Measurements from ENCODE around the gene ERMP1.
"Not testable (repeated sequence)": the region's sequence is repeated elsewhere in the genome, so short reads cannot be mapped to it uniquely, and the experiment has no call there.

ERMP1 gene

GRCh38 chr9:5779705-5780218, 53.2 kb downstream of the ERMP1 start:
- not testable (repeated sequence) for DNase-seq

GRCh38 chr9:5778805-5779204, 54.1 kb downstream of the ERMP1 start:
- no peak for DNase-seq

DNA sequence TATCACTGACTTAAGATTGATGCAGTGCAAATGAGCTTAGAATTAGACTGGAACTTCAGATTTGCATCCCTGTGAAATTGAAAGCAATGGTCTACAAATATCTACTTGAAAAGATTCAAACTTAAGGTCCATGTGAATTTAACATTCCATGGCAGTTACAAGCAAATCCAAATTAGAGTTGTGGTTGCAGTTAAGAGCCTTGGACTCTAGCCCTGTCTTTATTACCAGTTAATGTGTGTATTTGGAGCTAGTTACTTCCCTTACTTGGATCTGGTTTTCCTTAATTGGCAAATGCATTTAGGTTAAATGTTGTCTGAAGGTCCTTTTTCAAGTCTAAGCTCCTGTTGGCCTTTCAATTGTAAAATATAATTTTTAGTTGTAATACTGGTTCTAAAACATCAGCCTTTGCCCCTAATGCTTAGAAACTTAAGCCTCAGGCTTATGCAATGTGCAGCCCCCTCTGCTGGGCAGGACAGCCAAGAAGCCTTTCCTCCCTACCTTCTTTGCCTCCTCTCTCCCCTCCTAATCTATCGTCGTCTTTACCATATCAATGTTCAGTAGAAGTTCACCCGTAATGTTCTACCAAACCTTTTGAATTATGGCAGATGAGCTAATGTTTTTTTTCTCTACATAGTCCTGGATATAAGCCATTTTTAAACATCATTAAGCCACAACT, 59.5 kb downstream of the ERMP1 start:
- no peak for DNase-seq

- no peak for DNase-seq
Observed at GRCh38 chr9:5767968-5768932, 64.7 kb downstream of the ERMP1 start.

DNA sequence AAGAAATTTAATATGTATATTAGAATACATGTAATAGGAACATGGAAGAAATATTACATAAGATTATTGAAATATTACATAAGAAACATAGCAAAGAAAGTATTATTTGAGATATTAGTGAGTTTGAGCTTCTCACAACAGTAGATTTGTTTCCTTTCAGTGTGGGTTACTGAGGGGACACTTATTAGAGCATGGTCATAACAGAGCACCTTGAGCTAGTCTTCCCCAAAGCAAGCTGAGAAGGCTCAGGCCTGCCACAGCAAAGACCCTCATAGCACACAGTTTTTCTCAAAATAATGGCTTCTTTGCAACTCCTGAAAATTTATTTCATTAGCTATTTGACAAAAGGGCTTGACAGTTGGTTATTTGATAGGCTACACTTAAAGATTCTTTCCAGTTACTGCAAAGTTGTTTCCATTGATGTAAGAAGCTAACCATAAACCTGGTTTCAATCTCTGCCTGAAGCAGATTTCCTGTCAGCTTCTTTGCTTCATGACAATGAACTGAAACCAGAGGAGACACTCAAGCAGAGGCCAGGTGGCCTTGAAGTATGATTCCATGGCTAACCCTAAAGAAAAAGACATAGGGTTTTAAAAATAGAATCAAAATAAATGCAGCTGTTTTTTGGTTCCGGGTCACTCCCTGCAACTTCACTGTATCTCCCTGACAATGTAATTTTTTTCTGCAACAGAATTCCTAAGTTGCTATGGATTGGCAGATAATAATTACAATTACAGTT, 68.6 kb downstream of the ERMP1 start:
- DNase-seq, result no peak

DNA sequence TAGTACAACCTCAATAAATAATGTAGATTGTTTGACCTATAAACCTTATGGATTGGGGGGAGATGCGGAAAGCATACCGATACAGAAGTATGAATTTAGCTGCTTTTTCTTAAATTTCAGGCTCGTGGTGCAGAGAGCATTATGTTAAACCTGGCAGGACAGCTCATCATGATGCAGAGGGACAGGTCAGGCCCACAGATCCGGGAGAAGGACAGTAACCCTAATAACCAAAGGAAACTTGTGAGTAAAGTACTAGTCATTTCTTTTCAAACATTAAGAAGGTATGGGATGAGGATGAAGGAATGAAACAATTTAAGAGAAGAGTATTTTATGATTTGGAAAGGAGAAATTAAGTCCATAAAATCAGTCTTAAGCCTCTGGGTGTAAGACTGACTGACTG, 70.5 kb downstream of the ERMP1 start:
- DNase-seq, result no peak

GRCh38 chr9:5760338-5760737, 72.6 kb downstream of the ERMP1 start:
- DNase-seq, result no peak

DNA sequence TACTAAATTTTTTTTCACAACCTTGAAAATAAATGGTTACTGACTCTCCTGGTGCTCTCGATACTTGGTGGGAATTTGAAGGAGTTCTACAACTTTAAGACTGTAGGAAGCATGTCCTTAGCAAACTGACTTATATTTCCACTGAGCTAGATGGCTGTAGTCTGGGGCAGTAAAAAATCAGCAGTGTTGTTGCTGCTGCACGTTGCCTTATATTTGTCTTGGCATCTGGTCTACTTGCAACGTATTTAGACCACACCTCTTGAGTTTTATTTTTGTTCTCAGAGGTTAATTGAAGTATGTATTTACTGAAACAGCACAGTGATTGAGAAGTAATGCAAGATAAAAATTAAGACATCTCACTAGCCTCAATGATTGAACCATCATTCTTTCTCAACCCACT, 76.3 kb downstream of the ERMP1 start:
- no peak for DNase-seq

GRCh38 chr9:5750569-5750968, 82.3 kb downstream of the ERMP1 start:
- DNase-seq, result no peak

DNA sequence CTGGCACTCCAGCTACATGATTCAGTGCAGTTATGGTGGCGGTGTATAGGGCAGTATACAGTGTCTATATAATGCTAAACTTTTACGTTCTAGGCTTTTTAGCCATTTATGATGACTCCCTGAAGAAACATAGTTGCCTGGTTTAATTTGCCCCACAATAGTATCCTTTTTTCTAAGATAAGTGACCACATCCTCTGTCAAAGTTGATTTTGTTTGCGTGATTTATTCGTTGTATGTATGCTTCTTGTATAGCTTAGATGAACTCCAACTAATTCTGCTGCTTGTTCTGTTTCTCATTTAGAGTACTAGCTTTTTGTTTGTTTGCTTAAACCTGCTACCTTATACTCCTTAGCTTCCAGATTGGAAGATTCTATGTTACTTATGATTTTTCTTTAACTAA, 83.6 kb downstream of the ERMP1 start:
- no peak for DNase-seq

DNA sequence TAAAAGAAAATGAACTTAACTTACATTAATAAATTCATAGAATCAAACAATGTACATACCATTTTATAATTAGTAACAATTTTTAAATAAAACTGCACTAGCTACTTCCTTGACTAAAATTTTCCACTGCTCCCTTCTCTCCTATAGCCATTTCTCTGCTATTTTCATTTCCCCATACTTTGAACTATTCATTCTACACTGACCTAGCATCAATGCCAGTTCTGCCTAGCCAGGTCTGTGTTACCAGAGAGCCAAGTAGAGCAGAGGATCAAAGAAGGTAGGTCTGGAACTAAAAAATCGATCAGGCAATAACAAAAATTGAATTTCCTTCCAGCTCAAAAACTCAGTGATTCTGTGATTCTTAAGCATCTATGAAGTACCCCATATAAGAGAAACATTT, 84.5 kb downstream of the ERMP1 start:
- DNase-seq, result no peak

GRCh38 chr9:5743109-5743508, 89.8 kb downstream of the ERMP1 start:
- DNase-seq, result no peak

DNA sequence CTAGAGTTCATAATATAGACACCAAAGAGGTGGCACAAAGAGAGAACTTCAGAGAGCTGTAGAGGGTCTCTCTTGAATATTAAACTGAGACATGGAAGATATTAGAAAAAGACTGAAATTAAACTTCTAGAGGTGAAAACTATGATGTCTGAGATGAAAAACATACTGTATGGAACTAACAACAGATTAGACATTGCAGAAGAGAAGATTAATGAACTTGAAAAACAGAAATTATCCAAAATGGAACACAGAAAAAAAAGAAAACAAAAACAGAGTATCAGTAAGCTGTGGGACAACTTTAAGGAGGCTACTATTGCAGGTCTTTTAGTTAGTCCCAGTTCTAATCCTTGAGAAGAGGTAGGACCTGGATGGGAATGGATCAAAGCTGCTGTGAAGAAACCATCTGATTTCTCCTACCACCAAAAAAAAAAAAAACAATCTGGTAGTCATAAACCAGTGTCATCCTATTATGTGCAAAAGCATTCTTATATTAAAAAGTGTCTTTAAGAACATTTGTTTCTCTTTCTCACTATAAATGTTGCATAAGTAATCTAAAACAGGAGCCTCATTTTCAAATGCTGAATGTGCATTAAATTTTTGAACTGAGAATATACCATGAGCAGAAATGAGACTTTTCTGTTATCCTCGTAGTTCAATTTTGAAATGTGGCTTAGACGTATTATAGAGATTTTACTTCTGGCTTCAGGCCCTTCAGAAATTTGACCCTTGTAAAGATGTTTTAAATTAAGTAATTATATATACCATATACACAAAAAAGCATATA, 96.2 kb downstream of the ERMP1 start:
- DNase-seq, result no peak

- DNase-seq, result no peak
Observed at GRCh38 chr9:5735072-5735471, 97.8 kb downstream of the ERMP1 start.
